ENCODE measurements around the gene TNRC6B. TPM values are rescaled to one million over a fixed set of nuclear protein-coding genes. Genes with fewer than 3 reads are reported as not detected.

Gene TNRC6B
- total and polyA plus RNA-seq, 4 donors = 6.2 to 70.4 (median 26.5) TPM

GRCh38 chr22:40138866-40139265, 38.9 kb upstream of the TNRC6B start:
- H3K27ac ChIP-seq (ENCODE audit: low read depth in 1 of 2, low read length in 1 of 2) = no peak overlapping the region
- no peak overlapping the region for H3K9ac ChIP-seq (ENCODE audit: insufficient read depth in 1 of 2, low read length in 2 of 2)
- H3K4me3 ChIP-seq = no peak overlapping the region
- ATAC-seq (ENCODE audit: insufficient read depth, low FRiP score) (no peak), DNase-seq (no peak)
- no peak for TF ChIP-seq CTCF (IDR thresholded peaks at IDR 0.05; ENCODE audit: control extremely low read depth, extremely low read depth)
- H3K36me3 ChIP-seq (ENCODE audit: control insufficient read depth in 4 of 4, insufficient read depth in 4 of 4, low read length in 4 of 4) = peaks cover 0 to 12% (median 4%) of the 10 kb centered on the region in 4 donors
- no peaks in the 10 kb centered on the region for H3K9me3 ChIP-seq (ENCODE audit: control insufficient read depth in 4 of 4, insufficient read depth in 3 of 4, low read length in 3 of 4)
- H3K4me1 ChIP-seq (ENCODE audit: control insufficient read depth in 5 of 5, insufficient read depth in 5 of 5, low read length in 5 of 5) = no peaks in the 10 kb centered on the region
- H3K27me3 ChIP-seq (ENCODE audit: control insufficient read depth in 3 of 3, insufficient read depth in 3 of 3, low read length in 2 of 3) = no peaks in the 10 kb centered on the region

- Histone ChIP-seq H3K4me3 (no peak overlapping the region), H3K36me3 (ENCODE audit: control insufficient read depth in 4 of 4, insufficient read depth in 4 of 4, low read length in 4 of 4) (peaks cover 0 to 8% (median 3%) of the 10 kb centered on the region in 4 donors), H3K9me3 (ENCODE audit: control insufficient read depth in 4 of 4, insufficient read depth in 3 of 4, low read length in 3 of 4) (peaks cover 0 to 2% (median 0%) of the 10 kb centered on the region in 4 donors), H3K27me3 (ENCODE audit: control insufficient read depth in 3 of 3, insufficient read depth in 3 of 3, low read length in 2 of 3) (no peaks in the 10 kb centered on the region), H3K4me1 (ENCODE audit: control insufficient read depth in 5 of 5, insufficient read depth in 5 of 5, low read length in 5 of 5) (no peaks in the 10 kb centered on the region), H3K27ac (ENCODE audit: low read depth in 1 of 2, low read length in 1 of 2) (no peak overlapping the region), H3K9ac (ENCODE audit: insufficient read depth in 1 of 2, low read length in 2 of 2) (no peak overlapping the region)
- TF ChIP-seq CTCF (IDR thresholded peaks at IDR 0.05; ENCODE audit: control extremely low read depth, extremely low read depth) = no peak
- ATAC-seq (ENCODE audit: insufficient read depth, low FRiP score) = no peak
- 86 to 88% methylated on average over 10 of the region's 10 CpGs for WGBS, 2 donors
- DNase-seq = no peak
These were observed 30.1 kb upstream of the TNRC6B start for GRCh38 chr22:40147388-40148176.

- Histone ChIP-seq H3K36me3 (ENCODE audit: control insufficient read depth in 4 of 4, insufficient read depth in 4 of 4, low read length in 4 of 4) (peaks cover 0 to 12% (median 2%) of the 10 kb centered on the region in 4 donors), H3K9ac (ENCODE audit: insufficient read depth in 1 of 2, low read length in 2 of 2) (no peak overlapping the region), H3K27me3 (ENCODE audit: control insufficient read depth in 3 of 3, insufficient read depth in 3 of 3, low read length in 2 of 3) (no peaks in the 10 kb centered on the region), H3K4me3 (no peak overlapping the region), H3K9me3 (ENCODE audit: control insufficient read depth in 4 of 4, insufficient read depth in 3 of 4, low read length in 3 of 4) (peaks cover 0 to 2% (median 0%) of the 10 kb centered on the region in 4 donors), H3K27ac (ENCODE audit: low read depth in 1 of 2, low read length in 1 of 2) (no peak overlapping the region), H3K4me1 (ENCODE audit: control insufficient read depth in 5 of 5, insufficient read depth in 5 of 5, low read length in 5 of 5) (peaks cover 0 to 12% (median 2%) of the 10 kb centered on the region in 5 donors)
- TF ChIP-seq CTCF (IDR thresholded peaks at IDR 0.05; ENCODE audit: control extremely low read depth, extremely low read depth) = no peak
- 89 to 91% methylated on average over 4 of the region's 4 CpGs for WGBS, 2 donors
- ATAC-seq (ENCODE audit: insufficient read depth, low FRiP score) = no peak
- DNase-seq = no peak
These were observed 24.5 kb upstream of the TNRC6B start for GRCh38 chr22:40153192-40153591.

Data from lung (tissue), 12 donors.